Hepatocyte (in vitro differentiated cells): ENCODE measurements around the gene YIPF5. TPM values are rescaled to one million over a fixed set of nuclear protein-coding genes. Genes with fewer than 3 reads are reported as not detected.
A peak's percentile ranks its signal among the peaks of the same experiment; 100 is the strongest.

Experiments used
- DNase-seq: peaks from one replicate; pipeline ENCODE4 v3.0.0-alpha.2; 2016; ENCODE audit warnings: low spot score
- H2AFZ ChIP-seq: fragments of 200-600 bp; sonication (generic); 2 replicates; pipeline ENCODE4 v1.6.0; 2016; ENCODE audit warnings: antibody characterized with exemption, mild to moderate bottlenecking
- H3K27ac ChIP-seq: fragments of 200-600 bp; sonication (generic); 2 replicates; pipeline ENCODE4 v1.5.1; 2016; ENCODE audit warnings: mild to moderate bottlenecking
- H3K27me3 ChIP-seq: fragments of 200-600 bp; sonication (generic); 2 replicates; pipeline ENCODE4 v1.6.1; 2016
- H3K36me3 ChIP-seq: fragments of 200-600 bp; sonication (generic); replicated peaks from 2 replicates; pipeline ENCODE4 v1.5.1; 2016; ENCODE audit warnings: low read depth; ENCODE audit not compliant: insufficient read depth
- H3K4me1 ChIP-seq: fragments of 200-600 bp; sonication (generic); 2 replicates; pipeline ENCODE4 v1.5.1; 2016; ENCODE audit warnings: mild to moderate bottlenecking, moderate library complexity; ENCODE audit not compliant: insufficient read depth
- H3K4me2 ChIP-seq: fragments of 200-600 bp; sonication (generic); 2 replicates; pipeline ENCODE4 v1.6.0; 2016
- H3K4me3 ChIP-seq: fragments of 200-600 bp; sonication (generic); 2 replicates; pipeline ENCODE4 v1.5.1; 2016; ENCODE audit warnings: mild to moderate bottlenecking
- H3K79me2 ChIP-seq: fragments of 200-600 bp; sonication (generic); 2 replicates; pipeline ENCODE4 v1.6.0; 2017; ENCODE audit warnings: mild to moderate bottlenecking
- H3K9me2 ChIP-seq: fragments of 200-600 bp; sonication (generic); replicated peaks from 2 replicates; pipeline ENCODE4 v1.6.0; 2017; ENCODE audit warnings: mild to moderate bottlenecking; ENCODE audit not compliant: insufficient read depth
- H3K9me3 ChIP-seq: fragments of 200-600 bp; sonication (generic); 2 replicates; pipeline ENCODE4 v1.5.1; 2016; ENCODE audit warnings: low read depth, mild to moderate bottlenecking
- H4K20me1 ChIP-seq: fragments of 200-600 bp; sonication (generic); 2 replicates; pipeline ENCODE4 v1.6.0; 2016; ENCODE audit warnings: mild to moderate bottlenecking; ENCODE audit not compliant: insufficient read depth, poor library complexity, severe bottlenecking
- CTCF ChIP-seq: fragments of 200-600 bp; sonication (generic); IDR thresholded peaks from 2 replicates; pipeline ENCODE4 v1.5.1; 2016; ENCODE audit warnings: antibody characterized with exemption, mild to moderate bottlenecking; ENCODE audit not compliant: poor library complexity
- EZH2 ChIP-seq: fragments of 200-600 bp; sonication (generic); IDR thresholded peaks from 2 replicates; pipeline ENCODE4 v1.6.1; 2016; ENCODE audit warnings: antibody characterized with exemption, mild to moderate bottlenecking, borderline replicate concordance
- EZH2phosphoT487 ChIP-seq: fragments of 200-600 bp; sonication (generic); IDR thresholded peaks from one replicate; pipeline ENCODE4 v1.6.1; 2018; ENCODE audit warnings: antibody characterized with exemption, mild to moderate bottlenecking, low read depth, moderate library complexity; ENCODE audit not compliant: unreplicated experiment, severe bottlenecking
- WGBS: methylation state at CpG from one replicate; pipeline ENCODE4 v1.1.6; 2016; ENCODE audit warnings: low lambda C conversion rate; ENCODE audit errors: missing lambda C conversion rate; 5-methylcytosine and 5-hydroxymethylcytosine counted together
- polyA plus RNA-seq: library from polyadenylated mRNA; unstranded; fragments of >200 nt; fragmentation: Nextera tagmentation; extraction: Ambion mirVana; gene quantifications from 2 replicates; pipeline ENCODE4 v1.2.1, GENCODE V29; 2016
- total RNA-seq: library from RNA; depleted of rRNA; stranded (reverse); fragments of >200 nt; gene quantifications from 2 replicates; pipeline ENCODE4 v1.2.3, GENCODE V29; 2014

The YIPF5 gene
- total and polyA plus RNA-seq, 2 experiments from 2014 or later, result 82.3 to 119 TPM

- H3K9me2 ChIP-seq, result no peaks in the 10 kb centered on the region
- H3K27ac ChIP-seq, result no peak overlapping the region
- H2AFZ ChIP-seq, result no peak overlapping the region
- no peaks in the 10 kb centered on the region for H3K36me3 ChIP-seq
- no peaks in the 10 kb centered on the region for H4K20me1 ChIP-seq
- no peak for TF ChIP-seq CTCF
- H3K79me2 ChIP-seq, result peaks cover 49% of the 10 kb centered on the region
- peaks cover 10% of the 10 kb centered on the region for H3K4me1 ChIP-seq
- DNase-seq, result no peak
- 91% methylated on average over 3 of the region's 3 CpGs for WGBS
- H3K4me3 ChIP-seq, result no peak overlapping the region
- H3K9me3 ChIP-seq, result no peaks in the 10 kb centered on the region
- peak overlapping the region; percentile 84 for H3K4me2 ChIP-seq
- no peaks in the 10 kb centered on the region for H3K27me3 ChIP-seq
Measured at GRCh38 chr5:144167998-144168397, 2.5 kb downstream of the YIPF5 start.

- TF ChIP-seq EZH2 (no peak), EZH2phosphoT487 (no peak)
- peaks cover 10% of the 10 kb centered on the region for H3K4me1 ChIP-seq
- no peaks in the 10 kb centered on the region for H3K27me3 ChIP-seq
- H3K36me3 ChIP-seq, result no peaks in the 10 kb centered on the region
- WGBS, result 91% methylated on average over 1 of the region's 1 CpG
- H3K4me3 ChIP-seq, result no peak overlapping the region
- no peaks in the 10 kb centered on the region for H3K9me3 ChIP-seq
- H3K9me2 ChIP-seq, result no peaks in the 10 kb centered on the region
- H2AFZ ChIP-seq, result no peak overlapping the region
- no peak for DNase-seq
- H3K4me2 ChIP-seq, result no peak overlapping the region
- no peak overlapping the region for H3K27ac ChIP-seq
- peaks cover 49% of the 10 kb centered on the region for H3K79me2 ChIP-seq
- no peaks in the 10 kb centered on the region for H4K20me1 ChIP-seq
Measured at GRCh38 chr5:144166696-144167095, 3.8 kb downstream of the YIPF5 start.

- no peak overlapping the region for H2AFZ ChIP-seq
- H4K20me1 ChIP-seq, result no peaks in the 10 kb centered on the region
- H3K9me3 ChIP-seq, result no peaks in the 10 kb centered on the region
- H3K4me2 ChIP-seq, result no peak overlapping the region
- H3K4me3 ChIP-seq, result no peak overlapping the region
- DNase-seq, result no peak
- H3K79me2 ChIP-seq, result peaks cover 24% of the 10 kb centered on the region
- no peak overlapping the region for H3K27ac ChIP-seq
- no peaks in the 10 kb centered on the region for H3K36me3 ChIP-seq
- no peaks in the 10 kb centered on the region for H3K27me3 ChIP-seq
- WGBS, result 100% methylated on average over 1 of the region's 1 CpG
- TF ChIP-seq EZH2phosphoT487 (no peak), CTCF (no peak)
- H3K9me2 ChIP-seq, result no peaks in the 10 kb centered on the region
- no peaks in the 10 kb centered on the region for H3K4me1 ChIP-seq
Measured at GRCh38 chr5:144162686-144163085, 7.8 kb downstream of the YIPF5 start.

GRCh38 chr5:144156767-144157171 lies 13.7 kb downstream of the YIPF5 start:
- no peak overlapping the region for H3K4me2 ChIP-seq
- no peak overlapping the region for H2AFZ ChIP-seq
- no peak for DNase-seq
- WGBS, result 80% methylated on average over 2 of the region's 2 CpGs
- H3K9me2 ChIP-seq, result no peaks in the 10 kb centered on the region
- H3K4me3 ChIP-seq, result no peak overlapping the region
- H3K27me3 ChIP-seq, result no peaks in the 10 kb centered on the region
- no peaks in the 10 kb centered on the region for H3K36me3 ChIP-seq
- no peak for TF ChIP-seq EZH2phosphoT487
- no peak for TF ChIP-seq CTCF
- no peak for TF ChIP-seq EZH2
- H3K27ac ChIP-seq, result peak overlapping the region; percentile 45
- no peaks in the 10 kb centered on the region for H3K9me3 ChIP-seq
- no peaks in the 10 kb centered on the region for H3K79me2 ChIP-seq
- H3K4me1 ChIP-seq, result no peaks in the 10 kb centered on the region
- no peaks in the 10 kb centered on the region for H4K20me1 ChIP-seq
